Activated naive CD8-positive, alpha-beta T cell treated with anti-CD3 and anti-CD28 coated beads, Interleukin-2, amount 50 U/mL, for 16 hours (primary cell): ENCODE results near the gene MAPK14.

Experiments
- DNase-seq: peaks from one replicate; pipeline ENCODE4 v3.0.0-alpha.2; 2020; ENCODE audit warnings: low read depth, low spot score

MAPK14 gene

GRCh38 chr6:36135053-36135731 lies 107.6 kb downstream of the MAPK14 start:
- no peak for DNase-seq

GRCh38 chr6:36136034-36136433 lies 108.4 kb downstream of the MAPK14 start:
- no peak for DNase-seq

GRCh38 chr6:36136551-36136950 lies 108.9 kb downstream of the MAPK14 start:
- no peak for DNase-seq

GRCh38 chr6:36138667-36139066 lies 111.1 kb downstream of the MAPK14 start:
- DNase-seq = no peak

GRCh38 chr6:36139431-36139830 lies 111.8 kb downstream of the MAPK14 start:
- no peak for DNase-seq

- no peak for DNase-seq
These were observed 112.5 kb downstream of the MAPK14 start for GRCh38 chr6:36139991-36140710.

GRCh38 chr6:36141091-36141490 lies 113.5 kb downstream of the MAPK14 start:
- no peak for DNase-seq

GRCh38 chr6:36141961-36142360 lies 114.4 kb downstream of the MAPK14 start:
- no peak for DNase-seq

- DNase-seq = no peak
These were observed 115.6 kb downstream of the MAPK14 start for GRCh38 chr6:36142971-36143838.

- DNase-seq = no peak
These were observed 117.9 kb downstream of the MAPK14 start for GRCh38 chr6:36145495-36145894.

GRCh38 chr6:36147294-36147693 lies 119.7 kb downstream of the MAPK14 start:
- no peak for DNase-seq

GRCh38 chr6:36149476-36149875 lies 121.9 kb downstream of the MAPK14 start:
- DNase-seq = no peak

GRCh38 chr6:36150283-36150682 lies 122.7 kb downstream of the MAPK14 start:
- DNase-seq = no peak

GRCh38 chr6:36154286-36154685 lies 126.7 kb downstream of the MAPK14 start:
- no peak for DNase-seq

GRCh38 chr6:36155662-36156061 lies 128.1 kb downstream of the MAPK14 start:
- DNase-seq = no peak

GRCh38 chr6:36160147-36160760 lies 132.6 kb downstream of the MAPK14 start:
- no peak for DNase-seq
